Occipital lobe (tissue), 2 donors: ENCODE data around the gene TCTA. TPM values are rescaled to one million over a fixed set of nuclear protein-coding genes. Genes with fewer than 3 reads are reported as not detected.
"Not testable (repeated sequence)": the region's sequence is repeated elsewhere in the genome, so short reads cannot be mapped to it uniquely, and the experiment has no call there.

ENCODE experiments used
- DNase-seq: peaks from one replicate; lab custom pipeline; 2025; lab: John Stamatoyannopoulos, UW
- total RNA-seq: library from RNA; depleted of rRNA; stranded (reverse); fragments of >200 nt; gene quantifications from one replicate; pipeline ENCODE4 v1.2.3, GENCODE V29; 2014

TCTA gene
- 10.1 TPM for total RNA-seq

GRCh38 chr3:49411968-49412631 lies at the start of gene TCTA, which contains the start of gene RHOA:
TSS of gene TCTA (plus strand) at chr3:49412423. CDS start at chr3:49412427, 4 bp downstream.
TSS of gene RHOA (minus strand) at chr3:49411976. CDS start at chr3:49375589, 36,387 bp downstream.
- peak; percentile 97 for DNase-seq

GRCh38 chr3:49362561-49362960 lies 49.7 kb upstream of the TCTA start:
- no peak for DNase-seq

GRCh38 chr3:49370585-49371290 lies 41.5 kb upstream of the TCTA start:
- no peak for DNase-seq

DNA sequence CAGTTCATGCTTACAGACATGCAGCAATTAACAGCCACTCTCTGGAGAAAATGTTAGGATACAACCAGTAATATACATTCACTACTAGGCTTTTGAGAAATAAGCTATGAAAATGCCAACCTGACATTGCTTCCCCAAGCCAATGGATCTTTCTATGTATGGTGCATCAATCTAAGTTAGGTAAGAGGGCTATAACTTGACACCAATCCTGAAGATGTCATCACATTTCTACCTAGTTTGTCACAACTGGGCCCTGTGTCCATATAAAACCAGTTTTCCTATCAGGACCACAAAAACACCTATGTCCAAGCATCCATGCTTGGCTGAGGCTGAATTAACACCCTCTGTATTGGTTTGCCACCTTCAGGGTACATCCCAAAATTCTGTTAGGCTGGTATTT lies 40.3 kb upstream of the TCTA start:
- DNase-seq = no peak

- DNase-seq = no peak
Measured at GRCh38 chr3:49377483-49377882, 34.7 kb upstream of the TCTA start.

DNA sequence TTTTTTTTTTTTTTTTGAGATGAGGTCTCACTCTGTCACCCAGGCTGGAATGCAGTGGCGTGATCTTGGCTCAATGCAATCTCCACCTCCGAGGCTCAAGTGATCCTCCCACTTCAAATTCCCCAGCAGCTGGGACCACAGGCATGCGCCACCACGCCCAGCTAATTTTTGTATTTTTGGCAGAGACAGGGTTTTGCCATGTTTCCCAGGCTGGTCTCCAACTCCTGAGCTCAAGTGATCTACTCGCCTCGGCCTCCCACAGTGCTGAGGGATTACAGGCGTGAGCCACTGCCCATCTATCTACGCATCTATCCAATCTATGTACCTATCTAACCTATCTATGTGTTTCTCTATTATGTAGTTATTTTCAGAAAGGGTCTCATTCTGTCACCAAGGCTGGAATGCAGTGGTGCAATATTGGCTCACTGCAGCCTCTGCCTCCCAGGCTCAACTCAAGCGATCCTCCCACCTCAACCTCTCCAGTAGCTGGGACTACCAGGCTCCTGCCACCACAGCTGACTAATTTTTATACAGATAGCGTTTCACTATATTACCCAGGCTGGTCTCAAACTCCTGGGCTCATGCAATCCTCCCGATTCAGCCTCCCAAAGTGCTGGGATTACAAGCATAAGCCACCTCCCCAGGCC lies 33.9 kb upstream of the TCTA start:
- DNase-seq = no peak

GRCh38 chr3:49383387-49383786 lies 28.8 kb upstream of the TCTA start:
- no peak for DNase-seq

- DNase-seq = no peak
Measured at GRCh38 chr3:49385617-49386016, 26.6 kb upstream of the TCTA start.

GRCh38 chr3:49386056-49386756 lies 26.0 kb upstream of the TCTA start:
- no peak for DNase-seq

DNA sequence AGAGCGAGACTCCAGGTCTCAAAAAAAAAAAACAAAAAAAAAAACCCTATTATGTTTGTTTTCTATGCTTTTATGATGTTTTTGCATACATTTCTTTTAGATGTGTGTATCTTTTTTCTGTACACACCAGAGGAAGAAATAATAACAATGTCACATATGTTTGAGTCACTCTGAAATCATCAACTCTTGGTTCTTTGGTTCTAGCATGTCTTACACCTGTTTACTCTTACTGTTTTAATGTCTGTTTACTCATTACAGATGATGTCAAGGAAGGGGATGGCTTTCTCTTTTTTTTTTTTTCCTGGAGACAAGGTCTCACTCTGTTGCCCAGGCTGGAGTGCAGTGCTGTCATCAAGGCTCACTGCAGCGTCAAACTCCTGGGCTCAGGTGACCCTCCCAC lies 24.5 kb upstream of the TCTA start:
- DNase-seq = no peak

DNA sequence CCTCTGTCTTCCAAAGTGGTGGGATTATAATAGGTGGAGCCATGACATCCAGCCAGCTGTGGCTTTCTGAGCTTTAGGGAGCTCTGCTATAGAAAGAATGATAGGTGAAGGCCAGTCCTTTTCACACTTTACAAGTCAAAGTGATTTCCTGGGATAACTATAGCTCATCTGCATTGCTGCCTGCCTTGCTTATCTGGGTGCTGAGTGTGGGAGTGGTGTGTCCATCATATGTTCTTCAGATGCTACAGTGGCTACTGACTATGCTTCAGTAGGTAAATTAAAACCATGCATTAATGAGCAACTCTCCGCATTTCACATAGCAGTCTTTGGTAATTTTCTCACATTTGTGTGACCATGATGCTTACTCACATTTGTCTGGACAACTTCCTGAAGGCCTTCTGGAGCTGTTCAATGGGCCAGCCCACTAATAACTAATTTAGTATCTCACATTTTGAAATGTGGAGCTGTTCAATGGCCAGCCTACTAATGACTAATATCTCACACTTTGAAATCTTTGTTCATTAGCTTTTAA lies 23.9 kb upstream of the TCTA start:
- no peak for DNase-seq

GRCh38 chr3:49389297-49389696 lies 22.9 kb upstream of the TCTA start:
- DNase-seq = no peak

- DNase-seq = not testable (repeated sequence)
Measured at GRCh38 chr3:49391310-49391709, 20.9 kb upstream of the TCTA start.

- DNase-seq = no peak
Measured at GRCh38 chr3:49397470-49397869, 14.8 kb upstream of the TCTA start.

- DNase-seq = no peak
Measured at GRCh38 chr3:49399461-49399860, 12.8 kb upstream of the TCTA start.

GRCh38 chr3:49401766-49402165 lies 10.5 kb upstream of the TCTA start:
- no peak for DNase-seq

GRCh38 chr3:49403891-49404290 lies 8.3 kb upstream of the TCTA start:
- no peak for DNase-seq

DNA sequence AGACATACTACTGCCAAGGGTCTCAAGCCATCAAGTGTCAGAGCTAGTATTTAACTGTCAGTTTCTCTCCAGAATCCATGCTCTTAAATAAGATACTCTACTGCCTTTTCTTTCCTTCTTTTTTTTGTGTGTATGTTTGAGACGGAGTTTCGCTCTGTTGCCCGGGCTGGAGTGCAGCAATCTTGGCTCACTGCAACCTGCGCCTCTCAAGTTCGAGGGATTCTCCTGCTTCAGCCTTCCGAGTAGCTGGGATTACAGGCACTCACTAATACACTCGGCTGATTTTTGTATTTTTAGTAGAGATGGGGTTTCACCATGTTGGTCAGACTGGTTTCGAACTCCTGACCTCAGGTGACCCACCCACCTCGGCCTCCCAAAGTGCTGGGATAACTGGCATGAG lies 6.7 kb upstream of the TCTA start:
- not testable (repeated sequence) for DNase-seq

DNA sequence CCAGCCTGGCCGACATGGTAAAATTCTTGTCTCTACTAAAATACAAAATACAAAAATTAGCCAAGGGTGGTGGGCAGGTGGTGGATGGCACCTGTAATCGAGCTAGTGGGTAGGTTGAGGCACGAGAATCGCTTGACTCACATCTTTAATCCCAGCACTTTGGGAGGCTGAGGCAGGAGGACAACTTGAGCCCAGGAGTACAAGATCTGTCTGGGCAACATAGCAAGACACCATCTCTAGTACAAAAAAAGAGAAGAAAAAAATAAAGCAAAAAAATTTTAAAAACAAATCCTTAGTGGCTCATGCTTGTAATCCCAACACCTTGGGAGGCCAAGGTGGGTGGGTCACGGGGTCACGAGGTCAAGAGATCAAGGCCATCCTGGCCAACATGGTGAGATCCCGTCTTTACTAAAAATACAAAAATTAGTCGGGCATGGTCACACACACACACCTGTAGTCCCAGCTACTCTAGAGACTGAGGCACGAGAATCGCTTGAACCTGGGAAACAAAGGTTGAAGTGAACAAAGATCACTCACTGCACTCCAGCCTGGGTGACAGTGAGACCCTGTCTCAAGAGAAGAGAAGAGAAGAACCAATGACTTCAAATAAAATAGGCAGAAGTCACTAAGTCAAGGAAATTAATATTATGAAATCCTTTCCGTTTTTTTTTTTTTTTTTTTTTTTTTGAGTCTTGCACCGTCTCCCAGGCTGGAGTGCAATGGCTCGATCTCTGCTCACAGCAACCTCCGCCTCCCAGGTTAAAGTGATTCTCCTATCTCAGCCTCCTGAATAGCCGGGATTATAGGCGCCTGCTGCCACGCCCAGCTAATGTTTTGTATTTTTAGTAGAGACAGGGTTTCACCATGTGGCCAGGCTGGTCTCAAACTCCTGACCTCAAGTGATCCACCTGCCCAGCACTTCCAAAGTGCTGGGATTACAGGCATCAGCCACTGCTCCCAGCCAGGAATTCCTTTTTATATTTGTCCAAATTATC lies 5.4 kb upstream of the TCTA start:
- no peak for DNase-seq

DNA sequence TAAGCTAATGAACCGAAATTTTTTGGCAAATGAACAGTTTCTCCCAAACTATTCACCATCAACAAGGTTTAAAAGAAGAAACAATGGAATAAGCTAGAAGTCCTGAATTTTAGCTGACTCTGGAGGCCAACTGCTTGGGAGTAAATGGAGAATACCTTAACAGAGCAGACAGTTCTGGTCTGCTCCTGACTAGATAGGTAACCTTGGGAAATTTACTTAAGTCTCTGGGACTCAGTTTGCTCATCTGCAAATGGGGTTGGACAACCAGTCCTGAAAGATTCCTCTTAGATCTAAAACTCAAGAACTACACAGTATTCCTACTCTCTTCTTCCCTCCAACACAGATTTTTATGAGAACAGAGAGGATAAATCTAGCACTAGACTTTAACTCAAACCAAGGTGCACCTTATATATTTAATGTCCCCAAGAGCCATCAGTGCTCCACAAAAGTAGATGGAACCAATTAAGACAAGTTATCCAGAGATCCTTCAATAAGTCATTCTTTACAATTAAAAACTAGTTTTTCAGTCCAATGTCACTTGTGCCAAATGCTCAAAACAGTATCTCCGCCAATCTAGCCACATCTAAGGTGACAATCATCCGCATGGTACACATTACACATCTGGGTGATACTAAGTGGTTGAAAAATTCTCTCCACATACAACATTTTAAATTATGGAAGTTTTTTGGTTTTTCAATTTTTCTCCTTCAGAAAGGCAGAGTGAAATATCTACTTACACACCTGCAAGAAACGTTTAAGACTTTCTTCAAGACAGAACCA lies 2.0 kb upstream of the TCTA start:
- DNase-seq = no peak
